Measurements from ENCODE around the gene CEP112.
"Not testable (repeated sequence)": the region's sequence is repeated elsewhere in the genome, so short reads cannot be mapped to it uniquely, and the experiment has no call there.

Gene CEP112

GRCh38 chr17:65772989-65773388 lies 418.9 kb downstream of the CEP112 start:
- no peak for DNase-seq (ENCODE audit: low spot score)

GRCh38 chr17:65771704-65772103 lies 420.2 kb downstream of the CEP112 start:
- DNase-seq (ENCODE audit: low spot score) = no peak

- DNase-seq (ENCODE audit: low spot score) = no peak
Measured at GRCh38 chr17:65763786-65764185, 428.1 kb downstream of the CEP112 start.

- no peak for DNase-seq (ENCODE audit: low spot score)
Measured at GRCh38 chr17:65762973-65763372, 429.0 kb downstream of the CEP112 start.

GRCh38 chr17:65759532-65759931 lies 432.4 kb downstream of the CEP112 start:
- no peak for DNase-seq (ENCODE audit: low spot score)

GRCh38 chr17:65756760-65757159 lies 435.2 kb downstream of the CEP112 start:
- DNase-seq (ENCODE audit: low spot score) = no peak

GRCh38 chr17:65755799-65756198 lies 436.1 kb downstream of the CEP112 start:
- DNase-seq (ENCODE audit: low spot score) = no peak

GRCh38 chr17:65754630-65755029 lies 437.3 kb downstream of the CEP112 start:
- DNase-seq (ENCODE audit: low spot score) = no peak

- no peak for DNase-seq (ENCODE audit: low spot score)
Measured at GRCh38 chr17:65754081-65754480, 437.9 kb downstream of the CEP112 start.

- no peak for DNase-seq (ENCODE audit: low spot score)
Measured at GRCh38 chr17:65753348-65753747, 438.6 kb downstream of the CEP112 start.

- no peak for DNase-seq (ENCODE audit: low spot score)
Measured at GRCh38 chr17:65751263-65751662, 440.7 kb downstream of the CEP112 start.

- peak; percentile 60 for DNase-seq (ENCODE audit: low spot score)
Measured at GRCh38 chr17:65750631-65751115, 441.3 kb downstream of the CEP112 start.

GRCh38 chr17:65750166-65750565 lies 441.8 kb downstream of the CEP112 start:
- no peak for DNase-seq (ENCODE audit: low spot score)

- no peak for DNase-seq (ENCODE audit: low spot score)
Measured at GRCh38 chr17:65749479-65749878, 442.5 kb downstream of the CEP112 start.

- no peak for DNase-seq (ENCODE audit: low spot score)
Measured at GRCh38 chr17:65745241-65745640, 446.7 kb downstream of the CEP112 start.

GRCh38 chr17:65743308-65743655 lies 448.7 kb downstream of the CEP112 start:
- no peak for DNase-seq (ENCODE audit: low spot score)

GRCh38 chr17:65742403-65743307 lies 449.3 kb downstream of the CEP112 start:
- no peak for DNase-seq (ENCODE audit: low spot score)

GRCh38 chr17:65741710-65742109 lies 450.2 kb downstream of the CEP112 start:
- DNase-seq (ENCODE audit: low spot score) = no peak

GRCh38 chr17:65739034-65739433 lies 452.9 kb downstream of the CEP112 start:
- no peak for DNase-seq (ENCODE audit: low spot score)

- DNase-seq (ENCODE audit: low spot score) = no peak
Measured at GRCh38 chr17:65737451-65737850, 454.5 kb downstream of the CEP112 start.

GRCh38 chr17:65733314-65733713 lies 458.6 kb downstream of the CEP112 start:
- DNase-seq (ENCODE audit: low spot score) = no peak

GRCh38 chr17:65732667-65733066 lies 459.3 kb downstream of the CEP112 start:
- DNase-seq (ENCODE audit: low spot score) = not testable (repeated sequence)

- no peak for DNase-seq (ENCODE audit: low spot score)
Measured at GRCh38 chr17:65730711-65731169, 461.2 kb downstream of the CEP112 start.

GRCh38 chr17:65729207-65729606 lies 462.7 kb downstream of the CEP112 start:
- DNase-seq (ENCODE audit: low spot score) = no peak

Data from hematopoietic multipotent progenitor cell treated with erythropoietin and hydrocortisone succinate and interleukin-3 and kit ligand, for 15 days (in vitro differentiated cells).